ENCODE results near the gene LPIN2. TPM values are rescaled to one million over a fixed set of nuclear protein-coding genes. Genes with fewer than 3 reads are reported as not detected.

Gene LPIN2
- total RNA-seq, result 58.8 TPM

GRCh38 chr18:3013024-3013804 lies at the start of gene LPIN2:
LPIN2 (minus strand) TSS chr18:3013144; CDS start chr18:2960840, 52,304 bp downstream.

Small RNA genes lying within 50 kb of the gene (small RNA-seq; reads per million reads assigned to genes)
- gene RF00156, result not detected

Other genes starting within 250 kb of the LPIN2 start
- 1.8 TPM for gene EMILIN2, start 166.1 kb downstream of the LPIN2 start, total RNA-seq
- 10.4 TPM for gene MYOM1, start 206.8 kb upstream of the LPIN2 start, total RNA-seq
- gene MYL12A, start 234.7 kb upstream of the LPIN2 start, total RNA-seq, result 63.0 TPM
- 158 TPM for gene MYL12B, start 249.0 kb upstream of the LPIN2 start, total RNA-seq